ENCODE measurements around the gene DPM2.

The DPM2 gene

GRCh38 chr9:127937056-127937387, 632 bp downstream of the DPM2 start:
- Histone ChIP-seq H3K36me3 (ENCODE audit: control insufficient read depth in 1 of 2, insufficient read depth in 2 of 2, low read length in 2 of 2) (peaks cover 8 to 17% of the 10 kb centered on the region in 2 donors), H3K9ac (ENCODE audit: low read depth in 1 of 2, low read length in 2 of 2) (peak overlapping the region; percentile 68 to 88), H3K27ac (ENCODE audit: low read depth, low read length) (no peak overlapping the region), H3K4me1 (ENCODE audit: control insufficient read depth in 1 of 2, insufficient read depth in 2 of 2, low read length in 2 of 2) (peaks cover 17 to 35% of the 10 kb centered on the region in 2 donors), H3K9me3 (ENCODE audit: control insufficient read depth in 1 of 2, low read length in 2 of 2) (no peaks in the 10 kb centered on the region), H3K4me3 (ENCODE audit: low read depth in 1 of 2, low read length in 2 of 2) (peak overlapping the region; percentile 80 to 96), H3K27me3 (ENCODE audit: control insufficient read depth in 1 of 2, insufficient read depth in 2 of 2, low read length in 2 of 2) (no peaks in the 10 kb centered on the region)

GRCh38 chr9:127936347-127936852, 1.3 kb downstream of the DPM2 start:
- Histone ChIP-seq H3K4me1 (ENCODE audit: control insufficient read depth in 1 of 2, insufficient read depth in 2 of 2, low read length in 2 of 2) (peaks cover 17 to 37% of the 10 kb centered on the region in 2 donors), H3K36me3 (ENCODE audit: control insufficient read depth in 1 of 2, insufficient read depth in 2 of 2, low read length in 2 of 2) (peaks cover 5 to 14% of the 10 kb centered on the region in 2 donors), H3K9ac (ENCODE audit: low read depth in 1 of 2, low read length in 2 of 2) (peak overlapping the region in 1 of 2 donors; percentile 68), H3K27me3 (ENCODE audit: control insufficient read depth in 1 of 2, insufficient read depth in 2 of 2, low read length in 2 of 2) (no peaks in the 10 kb centered on the region), H3K27ac (ENCODE audit: low read depth, low read length) (no peak overlapping the region), H3K4me3 (ENCODE audit: low read depth in 1 of 2, low read length in 2 of 2) (peak overlapping the region; percentile 80 to 96), H3K9me3 (ENCODE audit: control insufficient read depth in 1 of 2, low read length in 2 of 2) (no peaks in the 10 kb centered on the region)

GRCh38 chr9:127935765-127936221, 1.9 kb downstream of the DPM2 start:
- no peak overlapping the region for H3K9ac ChIP-seq (ENCODE audit: low read depth in 1 of 2, low read length in 2 of 2)
- H3K4me3 ChIP-seq (ENCODE audit: low read depth in 1 of 2, low read length in 2 of 2): peak overlapping the region; percentile 80 to 96
- H3K4me1 ChIP-seq (ENCODE audit: control insufficient read depth in 1 of 2, insufficient read depth in 2 of 2, low read length in 2 of 2): peaks cover 20 to 43% of the 10 kb centered on the region in 2 donors
- peaks cover 0 to 9% of the 10 kb centered on the region in 2 donors for H3K36me3 ChIP-seq (ENCODE audit: control insufficient read depth in 1 of 2, insufficient read depth in 2 of 2, low read length in 2 of 2)
- H3K27me3 ChIP-seq (ENCODE audit: control insufficient read depth in 1 of 2, insufficient read depth in 2 of 2, low read length in 2 of 2): no peaks in the 10 kb centered on the region
- no peaks in the 10 kb centered on the region for H3K9me3 ChIP-seq (ENCODE audit: control insufficient read depth in 1 of 2, low read length in 2 of 2)
- no peak overlapping the region for H3K27ac ChIP-seq (ENCODE audit: low read depth, low read length)

- Histone ChIP-seq H3K4me1 (ENCODE audit: control insufficient read depth in 1 of 2, insufficient read depth in 2 of 2, low read length in 2 of 2) (peaks cover 20 to 50% of the 10 kb centered on the region in 2 donors), H3K27ac (ENCODE audit: low read depth, low read length) (no peak overlapping the region), H3K4me3 (ENCODE audit: low read depth in 1 of 2, low read length in 2 of 2) (no peak overlapping the region), H3K9me3 (ENCODE audit: control insufficient read depth in 1 of 2, low read length in 2 of 2) (no peaks in the 10 kb centered on the region), H3K9ac (ENCODE audit: low read depth in 1 of 2, low read length in 2 of 2) (no peak overlapping the region), H3K36me3 (ENCODE audit: control insufficient read depth in 1 of 2, insufficient read depth in 2 of 2, low read length in 2 of 2) (peaks cover 0 to 6% of the 10 kb centered on the region in 2 donors), H3K27me3 (ENCODE audit: control insufficient read depth in 1 of 2, insufficient read depth in 2 of 2, low read length in 2 of 2) (peaks cover 0 to 3% of the 10 kb centered on the region in 2 donors)
Measured at GRCh38 chr9:127934986-127935385, 2.7 kb downstream of the DPM2 start.

- no peak overlapping the region for H3K27ac ChIP-seq (ENCODE audit: low read depth, low read length)
- H3K36me3 ChIP-seq (ENCODE audit: control insufficient read depth in 1 of 2, insufficient read depth in 2 of 2, low read length in 2 of 2): peaks cover 0 to 5% of the 10 kb centered on the region in 2 donors
- H3K9ac ChIP-seq (ENCODE audit: low read depth in 1 of 2, low read length in 2 of 2): no peak overlapping the region
- H3K9me3 ChIP-seq (ENCODE audit: control insufficient read depth in 1 of 2, low read length in 2 of 2): no peaks in the 10 kb centered on the region
- peaks cover 2 to 8% of the 10 kb centered on the region in 2 donors for H3K27me3 ChIP-seq (ENCODE audit: control insufficient read depth in 1 of 2, insufficient read depth in 2 of 2, low read length in 2 of 2)
- H3K4me1 ChIP-seq (ENCODE audit: control insufficient read depth in 1 of 2, insufficient read depth in 2 of 2, low read length in 2 of 2): peaks cover 20 to 50% of the 10 kb centered on the region in 2 donors
- no peak overlapping the region for H3K4me3 ChIP-seq (ENCODE audit: low read depth in 1 of 2, low read length in 2 of 2)
Measured at GRCh38 chr9:127934248-127934647, 3.4 kb downstream of the DPM2 start.

- H3K27ac ChIP-seq (ENCODE audit: low read depth, low read length): no peak overlapping the region
- no peaks in the 10 kb centered on the region for H3K9me3 ChIP-seq (ENCODE audit: control insufficient read depth in 1 of 2, low read length in 2 of 2)
- H3K27me3 ChIP-seq (ENCODE audit: control insufficient read depth in 1 of 2, insufficient read depth in 2 of 2, low read length in 2 of 2): peaks cover 20 to 26% of the 10 kb centered on the region in 2 donors
- H3K36me3 ChIP-seq (ENCODE audit: control insufficient read depth in 1 of 2, insufficient read depth in 2 of 2, low read length in 2 of 2): peaks cover 0 to 5% of the 10 kb centered on the region in 2 donors
- peaks cover 25 to 48% of the 10 kb centered on the region in 2 donors for H3K4me1 ChIP-seq (ENCODE audit: control insufficient read depth in 1 of 2, insufficient read depth in 2 of 2, low read length in 2 of 2)
- H3K9ac ChIP-seq (ENCODE audit: low read depth in 1 of 2, low read length in 2 of 2): no peak overlapping the region
- peak overlapping the region; percentile 48 to 55 for H3K4me3 ChIP-seq (ENCODE audit: low read depth in 1 of 2, low read length in 2 of 2)
Measured at GRCh38 chr9:127931092-127931881, 6.4 kb downstream of the DPM2 start.

GRCh38 chr9:127930231-127931091, 7.2 kb downstream of the DPM2 start, which contains the start of gene PIP5KL1:
Gene PIP5KL1 (minus strand): TSS chr9:127930777. CDS start chr9:127930752, 25 bp downstream.
- Histone ChIP-seq H3K27me3 (ENCODE audit: control insufficient read depth in 1 of 2, insufficient read depth in 2 of 2, low read length in 2 of 2) (peaks cover 20 to 26% of the 10 kb centered on the region in 2 donors), H3K27ac (ENCODE audit: low read depth, low read length) (no peak within 1 kb of the TSS), H3K9me3 (ENCODE audit: control insufficient read depth in 1 of 2, low read length in 2 of 2) (no peaks in the 10 kb centered on the region), H3K36me3 (ENCODE audit: control insufficient read depth in 1 of 2, insufficient read depth in 2 of 2, low read length in 2 of 2) (peaks cover 0 to 4% of the 10 kb centered on the region in 2 donors), H3K9ac (ENCODE audit: low read depth in 1 of 2, low read length in 2 of 2) (no peak within 1 kb of the TSS), H3K4me3 (ENCODE audit: low read depth in 1 of 2, low read length in 2 of 2) (peak within 1 kb of the TSS; percentile 48 to 55), H3K4me1 (ENCODE audit: control insufficient read depth in 1 of 2, insufficient read depth in 2 of 2, low read length in 2 of 2) (peaks cover 19 to 40% of the 10 kb centered on the region in 2 donors)

- H3K27me3 ChIP-seq (ENCODE audit: control insufficient read depth in 1 of 2, insufficient read depth in 2 of 2, low read length in 2 of 2): peaks cover 24 to 31% of the 10 kb centered on the region in 2 donors
- no peaks in the 10 kb centered on the region for H3K9me3 ChIP-seq (ENCODE audit: control insufficient read depth in 1 of 2, low read length in 2 of 2)
- H3K9ac ChIP-seq (ENCODE audit: low read depth in 1 of 2, low read length in 2 of 2): no peak overlapping the region
- no peak overlapping the region for H3K27ac ChIP-seq (ENCODE audit: low read depth, low read length)
- no peaks in the 10 kb centered on the region for H3K36me3 ChIP-seq (ENCODE audit: control insufficient read depth in 1 of 2, insufficient read depth in 2 of 2, low read length in 2 of 2)
- no peak overlapping the region for H3K4me3 ChIP-seq (ENCODE audit: low read depth in 1 of 2, low read length in 2 of 2)
- H3K4me1 ChIP-seq (ENCODE audit: control insufficient read depth in 1 of 2, insufficient read depth in 2 of 2, low read length in 2 of 2): peaks cover 19 to 39% of the 10 kb centered on the region in 2 donors
Measured at GRCh38 chr9:127929625-127929979, 8.1 kb downstream of the DPM2 start.

GRCh38 chr9:127928676-127929624, 8.7 kb downstream of the DPM2 start:
- H3K27ac ChIP-seq (ENCODE audit: low read depth, low read length): no peak overlapping the region
- no peaks in the 10 kb centered on the region for H3K36me3 ChIP-seq (ENCODE audit: control insufficient read depth in 1 of 2, insufficient read depth in 2 of 2, low read length in 2 of 2)
- H3K9ac ChIP-seq (ENCODE audit: low read depth in 1 of 2, low read length in 2 of 2): no peak overlapping the region
- H3K4me3 ChIP-seq (ENCODE audit: low read depth in 1 of 2, low read length in 2 of 2): no peak overlapping the region
- H3K4me1 ChIP-seq (ENCODE audit: control insufficient read depth in 1 of 2, insufficient read depth in 2 of 2, low read length in 2 of 2): peaks cover 19 to 39% of the 10 kb centered on the region in 2 donors
- H3K9me3 ChIP-seq (ENCODE audit: control insufficient read depth in 1 of 2, low read length in 2 of 2): no peaks in the 10 kb centered on the region
- peaks cover 24 to 31% of the 10 kb centered on the region in 2 donors for H3K27me3 ChIP-seq (ENCODE audit: control insufficient read depth in 1 of 2, insufficient read depth in 2 of 2, low read length in 2 of 2)
